ENCODE data around the gene ZMIZ1.

ZMIZ1 gene

GRCh38 chr10:79219322-79219957, 150.7 kb downstream of the ZMIZ1 start:
- no peak for FAIRE-seq

GRCh38 chr10:79220307-79220706, 151.5 kb downstream of the ZMIZ1 start:
- no peak for FAIRE-seq

GRCh38 chr10:79221110-79222051, 152.6 kb downstream of the ZMIZ1 start:
- FAIRE-seq: no peak

GRCh38 chr10:79222186-79222585, 153.4 kb downstream of the ZMIZ1 start:
- no peak for FAIRE-seq

DNA sequence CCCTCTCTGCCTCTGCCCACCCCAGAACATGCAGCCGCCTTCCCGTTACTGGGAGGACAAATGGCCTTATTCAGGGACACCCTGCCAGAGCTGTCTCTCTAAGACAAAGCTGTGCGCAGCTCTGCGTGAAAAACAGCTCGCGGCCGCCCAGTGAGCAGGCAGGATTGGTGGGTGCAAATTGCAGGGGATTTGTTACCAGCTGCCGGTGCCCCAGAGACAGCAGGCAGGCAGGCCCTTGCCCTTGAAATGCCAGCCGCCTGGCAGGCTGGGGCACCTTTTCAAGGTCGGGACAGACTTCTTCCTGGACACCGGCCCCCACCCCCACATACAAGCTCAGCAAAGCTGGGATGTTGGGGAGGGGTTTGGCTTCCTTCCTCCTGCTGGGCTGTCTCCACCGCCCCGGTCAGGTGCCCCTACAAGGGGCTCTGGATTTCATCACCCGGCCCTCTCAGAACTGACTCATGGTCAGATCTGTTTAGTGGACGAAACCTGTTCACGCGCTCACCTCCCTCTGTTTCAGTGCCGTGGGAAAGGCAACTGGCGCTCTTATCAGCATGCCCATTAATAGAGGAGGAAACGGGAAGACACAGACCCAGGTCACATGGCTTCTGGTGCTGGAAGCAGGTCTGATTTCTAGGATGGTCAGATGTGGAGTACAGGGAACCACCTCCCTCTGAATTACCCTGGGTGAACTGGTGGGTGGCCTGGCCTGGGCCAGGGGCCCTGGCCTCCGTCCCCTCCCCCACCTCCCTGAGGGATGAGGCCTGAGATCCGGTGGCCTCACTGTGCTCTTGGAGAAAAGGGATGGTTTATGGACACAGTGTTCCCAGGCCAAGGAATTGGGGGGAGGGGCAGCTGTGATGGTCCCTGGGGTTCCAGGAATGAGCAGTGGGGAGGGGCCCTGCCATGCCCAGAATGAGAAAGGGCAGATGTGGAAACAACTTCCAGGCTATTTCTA, 154.6 kb downstream of the ZMIZ1 start:
- no peak for FAIRE-seq

DNA sequence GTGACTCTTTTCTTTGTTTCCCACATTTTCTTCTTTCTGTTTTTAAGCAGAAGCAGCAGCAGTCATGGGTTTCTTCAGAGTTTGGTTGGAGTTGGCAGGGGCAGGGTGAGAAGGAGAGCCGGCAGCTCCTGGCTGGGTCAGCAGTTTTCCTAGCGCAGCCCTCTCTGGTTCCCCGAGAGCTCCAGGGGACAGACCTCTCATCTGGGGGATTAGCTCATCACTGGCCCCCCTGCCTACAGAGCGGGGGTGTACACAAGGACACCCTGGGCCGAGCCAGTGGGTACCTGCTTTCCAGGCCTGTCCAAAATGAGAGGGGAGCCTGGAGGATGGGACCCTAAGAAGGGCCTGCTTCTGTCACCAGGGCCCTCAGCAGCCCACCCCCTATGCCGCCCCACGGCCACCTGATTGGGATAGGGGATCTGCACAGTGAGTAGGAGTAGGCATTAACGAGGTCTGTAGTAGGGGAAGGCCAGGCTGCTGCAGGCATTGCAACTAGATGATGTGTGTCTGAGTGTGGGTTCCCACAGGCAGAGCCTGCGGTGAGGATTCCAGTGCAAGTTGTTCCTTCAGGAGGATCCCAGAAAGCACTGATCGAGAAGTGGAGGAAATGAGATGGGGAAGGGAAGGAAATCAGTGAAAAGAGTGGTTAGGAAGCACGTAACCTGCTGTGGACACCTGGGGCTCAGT, 155.6 kb downstream of the ZMIZ1 start:
- FAIRE-seq: no peak

GRCh38 chr10:79224992-79225391, 156.2 kb downstream of the ZMIZ1 start:
- no peak for FAIRE-seq

GRCh38 chr10:79226391-79227245, 157.9 kb downstream of the ZMIZ1 start:
- no peak for FAIRE-seq

DNA sequence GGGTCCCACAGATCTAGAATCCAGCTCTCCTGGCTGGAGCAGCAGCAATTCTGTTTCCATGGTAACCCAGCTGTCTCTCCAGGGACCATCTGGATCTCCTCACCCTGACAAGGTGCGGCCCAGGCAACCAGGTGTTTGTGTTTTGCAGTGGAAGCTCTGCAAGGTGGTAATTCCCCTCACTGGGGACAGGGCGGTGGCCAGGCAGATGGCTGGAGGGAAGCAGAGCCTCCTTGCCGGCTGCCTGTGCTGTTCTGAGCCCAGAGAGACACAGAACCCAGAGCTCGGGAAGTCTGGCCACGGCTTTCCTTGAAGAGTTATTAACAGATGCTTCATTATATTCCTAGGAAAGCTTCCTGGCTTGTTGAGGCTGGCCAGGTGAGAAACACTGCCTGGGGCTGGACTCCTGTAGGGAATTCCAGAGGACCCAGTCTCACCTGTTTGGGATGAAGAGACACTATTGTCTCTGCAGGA, 160.3 kb downstream of the ZMIZ1 start:
- no peak for FAIRE-seq

GRCh38 chr10:79229830-79230327, 161.1 kb downstream of the ZMIZ1 start:
- no peak for FAIRE-seq

GRCh38 chr10:79230328-79230830, 161.6 kb downstream of the ZMIZ1 start:
- FAIRE-seq: no peak

DNA sequence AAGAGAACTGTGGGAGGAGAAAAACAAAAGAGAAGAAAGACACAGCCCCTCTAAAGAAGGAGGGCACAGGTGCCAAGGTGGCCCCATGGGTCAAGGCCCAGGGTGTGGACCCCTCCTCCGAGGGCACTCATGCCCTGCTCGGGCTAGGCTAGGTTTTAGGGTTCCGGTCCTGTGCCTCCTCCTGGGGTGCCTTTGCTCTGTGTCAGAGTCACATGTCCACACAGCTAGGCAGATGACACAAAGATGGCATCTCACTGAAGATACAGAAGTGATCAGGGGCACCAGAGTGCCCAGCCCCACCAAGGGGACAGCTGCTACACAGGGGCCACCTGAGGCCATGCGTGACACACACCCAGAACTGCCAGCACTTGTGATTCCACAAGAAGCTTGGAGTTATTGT, 162.1 kb downstream of the ZMIZ1 start:
- FAIRE-seq: no peak

GRCh38 chr10:79231908-79232307, 163.1 kb downstream of the ZMIZ1 start:
- FAIRE-seq: no peak

GRCh38 chr10:79232864-79233263, 164.1 kb downstream of the ZMIZ1 start:
- FAIRE-seq: no peak

DNA sequence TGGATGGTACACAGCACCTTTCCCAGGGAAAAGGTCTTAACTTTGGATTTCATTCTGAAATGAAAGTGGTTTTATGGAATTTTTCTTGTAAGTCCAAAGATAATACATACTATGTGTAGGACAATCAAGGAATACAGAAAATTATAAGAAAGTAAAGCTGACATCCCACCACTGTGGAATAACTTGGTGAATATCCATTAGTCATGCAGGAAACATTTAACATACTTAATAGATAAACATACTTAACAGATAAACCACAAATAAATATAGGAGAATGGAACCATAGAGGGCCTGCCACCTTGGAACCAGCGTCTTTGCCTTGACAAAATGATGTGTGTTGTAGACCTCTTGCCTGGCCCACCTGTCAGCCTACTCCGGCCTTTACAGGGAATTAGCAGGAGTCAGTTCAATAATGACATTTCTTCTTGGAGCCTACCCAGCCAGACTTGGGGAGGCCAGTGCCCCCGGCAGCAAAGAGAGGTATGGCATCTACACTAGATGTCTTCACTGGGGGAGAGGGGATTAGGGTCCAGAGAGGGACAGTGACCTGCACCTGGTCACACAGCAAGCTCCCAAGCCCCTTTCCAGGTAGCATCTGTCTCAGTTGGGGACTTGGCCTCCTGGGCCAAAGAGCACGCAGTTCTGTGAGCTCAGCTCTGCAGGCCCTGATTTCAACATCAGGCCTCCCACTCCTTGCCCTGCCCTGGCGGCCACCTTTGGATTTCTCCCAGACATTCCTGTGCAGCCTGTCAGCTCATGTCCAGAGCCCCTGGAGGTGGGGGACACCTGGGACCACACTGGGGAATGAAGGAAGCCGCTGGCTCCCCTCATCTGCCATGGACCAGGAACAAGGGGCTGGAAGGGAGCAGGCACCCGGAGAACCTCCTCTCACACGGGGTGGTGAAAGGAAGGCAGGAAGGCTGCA, 165.9 kb downstream of the ZMIZ1 start:
- no peak for FAIRE-seq

- no peak for FAIRE-seq
These were observed 167.1 kb downstream of the ZMIZ1 start for GRCh38 chr10:79235765-79236432.

DNA sequence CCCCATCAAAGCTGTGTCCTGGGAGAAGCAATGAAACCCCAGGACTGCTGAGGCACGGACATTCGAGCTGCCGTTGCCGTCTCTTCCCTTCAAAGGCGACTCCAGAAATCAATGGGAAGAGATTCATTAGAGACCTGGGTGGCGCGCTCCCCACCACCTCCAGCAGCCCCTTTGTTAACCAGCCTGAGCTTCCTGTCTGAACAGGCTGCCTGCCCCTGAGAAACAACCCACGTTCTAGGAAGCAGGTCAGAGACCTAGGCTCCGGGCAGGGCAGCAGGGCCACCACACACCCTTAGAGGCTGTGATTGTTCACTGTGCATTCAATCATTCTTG, 167.6 kb downstream of the ZMIZ1 start:
- FAIRE-seq: no peak

GRCh38 chr10:79237454-79238157, 168.8 kb downstream of the ZMIZ1 start:
- FAIRE-seq: no peak

DNA sequence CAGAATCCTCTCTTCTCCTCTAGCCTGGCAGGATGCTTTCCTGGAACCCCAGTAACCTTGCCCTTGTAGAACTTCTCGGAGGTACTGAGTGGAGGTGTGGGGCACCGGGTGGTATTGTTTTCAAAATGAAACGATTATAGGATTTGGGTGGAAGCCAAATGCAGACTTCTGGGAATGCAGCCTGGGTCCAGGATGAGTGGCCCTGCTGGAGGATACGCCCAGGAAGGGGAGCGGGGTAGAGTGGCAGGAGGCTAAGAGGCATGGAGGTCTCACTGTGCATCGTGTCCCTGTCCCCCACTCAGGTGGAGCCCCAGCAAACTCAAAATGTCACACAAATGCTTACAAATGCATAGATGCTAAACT, 169.4 kb downstream of the ZMIZ1 start:
- FAIRE-seq: no peak
